ENCODE measurements around the gene CERS5. TPM values are rescaled to one million over a fixed set of nuclear protein-coding genes. Genes with fewer than 3 reads are reported as not detected.

Gene CERS5
- total and polyA plus RNA-seq, 2 donors: 30.7 to 130 TPM

GRCh38 chr12:50127546-50127945 lies 39.6 kb downstream of the CERS5 start:
- Histone ChIP-seq H3K36me3 (ENCODE audit: control insufficient read depth in 2 of 2, insufficient read depth in 2 of 2, low read length in 1 of 2) (peaks cover 40 to 65% of the 10 kb centered on the region in 2 donors), H3K27ac (ENCODE audit: low read depth in 1 of 2, low read length in 1 of 2) (no peak overlapping the region), H3K4me3 (ENCODE audit: low read length in 2 of 2) (no peak overlapping the region), H3K9me3 (ENCODE audit: control insufficient read depth in 2 of 2, insufficient read depth in 1 of 2, low read length in 1 of 2) (no peaks in the 10 kb centered on the region), H3K4me1 (ENCODE audit: control insufficient read depth in 2 of 2, insufficient read depth in 2 of 2, low read length in 2 of 2) (peaks cover 3 to 8% of the 10 kb centered on the region in 2 donors), H3K27me3 (ENCODE audit: control insufficient read depth in 2 of 2, insufficient read depth in 1 of 2, low read length in 1 of 2) (no peaks in the 10 kb centered on the region)
- 97% methylated on average over 2 of the region's 2 CpGs for WGBS
- no peak for DNase-seq (ENCODE audit: low read depth in 6 of 9, low spot score in 9 of 9)

GRCh38 chr12:50123203-50123602 lies 44.0 kb downstream of the CERS5 start:
- Histone ChIP-seq H3K27ac (ENCODE audit: low read depth in 1 of 2, low read length in 1 of 2) (no peak overlapping the region), H3K4me1 (ENCODE audit: control insufficient read depth in 2 of 2, insufficient read depth in 2 of 2, low read length in 2 of 2) (peaks cover 3 to 8% of the 10 kb centered on the region in 2 donors), H3K9me3 (ENCODE audit: control insufficient read depth in 2 of 2, insufficient read depth in 1 of 2, low read length in 1 of 2) (no peaks in the 10 kb centered on the region), H3K36me3 (ENCODE audit: control insufficient read depth in 2 of 2, insufficient read depth in 2 of 2, low read length in 1 of 2) (peaks cover 49 to 60% of the 10 kb centered on the region in 2 donors), H3K27me3 (ENCODE audit: control insufficient read depth in 2 of 2, insufficient read depth in 1 of 2, low read length in 1 of 2) (no peaks in the 10 kb centered on the region), H3K4me3 (ENCODE audit: low read length in 2 of 2) (no peak overlapping the region)
- WGBS: 90% methylated on average over 2 of the region's 2 CpGs
- DNase-seq (ENCODE audit: low read depth in 6 of 9, low spot score in 9 of 9): no peak

GRCh38 chr12:50121641-50122040 lies 45.5 kb downstream of the CERS5 start:
- peaks cover 3 to 8% of the 10 kb centered on the region in 2 donors for H3K4me1 ChIP-seq (ENCODE audit: control insufficient read depth in 2 of 2, insufficient read depth in 2 of 2, low read length in 2 of 2)
- over 99% methylated on average over 5 of the region's 5 CpGs for WGBS
- no peak overlapping the region for H3K4me3 ChIP-seq (ENCODE audit: low read length in 2 of 2)
- no peaks in the 10 kb centered on the region for H3K27me3 ChIP-seq (ENCODE audit: control insufficient read depth in 2 of 2, insufficient read depth in 1 of 2, low read length in 1 of 2)
- no peaks in the 10 kb centered on the region for H3K9me3 ChIP-seq (ENCODE audit: control insufficient read depth in 2 of 2, insufficient read depth in 1 of 2, low read length in 1 of 2)
- H3K27ac ChIP-seq (ENCODE audit: low read depth in 1 of 2, low read length in 1 of 2): no peak overlapping the region
- no peak for DNase-seq (ENCODE audit: low read depth in 6 of 9, low spot score in 9 of 9)
- peaks cover 42 to 51% of the 10 kb centered on the region in 2 donors for H3K36me3 ChIP-seq (ENCODE audit: control insufficient read depth in 2 of 2, insufficient read depth in 2 of 2, low read length in 1 of 2)

GRCh38 chr12:50120953-50121352 lies 46.2 kb downstream of the CERS5 start:
- Histone ChIP-seq H3K9me3 (ENCODE audit: control insufficient read depth in 2 of 2, insufficient read depth in 1 of 2, low read length in 1 of 2) (no peaks in the 10 kb centered on the region), H3K27ac (ENCODE audit: low read depth in 1 of 2, low read length in 1 of 2) (no peak overlapping the region), H3K27me3 (ENCODE audit: control insufficient read depth in 2 of 2, insufficient read depth in 1 of 2, low read length in 1 of 2) (no peaks in the 10 kb centered on the region), H3K36me3 (ENCODE audit: control insufficient read depth in 2 of 2, insufficient read depth in 2 of 2, low read length in 1 of 2) (peaks cover 42 to 53% of the 10 kb centered on the region in 2 donors), H3K4me1 (ENCODE audit: control insufficient read depth in 2 of 2, insufficient read depth in 2 of 2, low read length in 2 of 2) (peaks cover 3 to 8% of the 10 kb centered on the region in 2 donors), H3K4me3 (ENCODE audit: low read length in 2 of 2) (no peak overlapping the region)
- WGBS: 99% methylated on average over 3 of the region's 3 CpGs
- DNase-seq (ENCODE audit: low read depth in 6 of 9, low spot score in 9 of 9): no peak

GRCh38 chr12:50120521-50120920 lies 46.6 kb downstream of the CERS5 start:
- no peaks in the 10 kb centered on the region for H3K27me3 ChIP-seq (ENCODE audit: control insufficient read depth in 2 of 2, insufficient read depth in 1 of 2, low read length in 1 of 2)
- peaks cover 3 to 8% of the 10 kb centered on the region in 2 donors for H3K4me1 ChIP-seq (ENCODE audit: control insufficient read depth in 2 of 2, insufficient read depth in 2 of 2, low read length in 2 of 2)
- no peak overlapping the region for H3K4me3 ChIP-seq (ENCODE audit: low read length in 2 of 2)
- H3K27ac ChIP-seq (ENCODE audit: low read depth in 1 of 2, low read length in 1 of 2): no peak overlapping the region
- no peak for DNase-seq (ENCODE audit: low read depth in 6 of 9, low spot score in 9 of 9)
- 98% methylated on average over 3 of the region's 3 CpGs for WGBS
- peaks cover 44 to 53% of the 10 kb centered on the region in 2 donors for H3K36me3 ChIP-seq (ENCODE audit: control insufficient read depth in 2 of 2, insufficient read depth in 2 of 2, low read length in 1 of 2)
- H3K9me3 ChIP-seq (ENCODE audit: control insufficient read depth in 2 of 2, insufficient read depth in 1 of 2, low read length in 1 of 2): no peaks in the 10 kb centered on the region

- WGBS: 100% methylated on average over 2 of the region's 2 CpGs
- Histone ChIP-seq H3K27me3 (ENCODE audit: control insufficient read depth in 2 of 2, insufficient read depth in 1 of 2, low read length in 1 of 2) (no peaks in the 10 kb centered on the region), H3K27ac (ENCODE audit: low read depth in 1 of 2, low read length in 1 of 2) (no peak overlapping the region), H3K4me1 (ENCODE audit: control insufficient read depth in 2 of 2, insufficient read depth in 2 of 2, low read length in 2 of 2) (no peaks in the 10 kb centered on the region), H3K4me3 (ENCODE audit: low read length in 2 of 2) (no peak overlapping the region), H3K9me3 (ENCODE audit: control insufficient read depth in 2 of 2, insufficient read depth in 1 of 2, low read length in 1 of 2) (no peaks in the 10 kb centered on the region), H3K36me3 (ENCODE audit: control insufficient read depth in 2 of 2, insufficient read depth in 2 of 2, low read length in 1 of 2) (peaks cover 46 to 52% of the 10 kb centered on the region in 2 donors)
- DNase-seq (ENCODE audit: low read depth in 6 of 9, low spot score in 9 of 9): no peak
Measured at GRCh38 chr12:50119387-50119786, 47.8 kb downstream of the CERS5 start.

GRCh38 chr12:50117057-50117622 lies 50.0 kb downstream of the CERS5 start:
- 99% methylated on average over 6 of the region's 6 CpGs for WGBS
- no peak overlapping the region for H3K4me3 ChIP-seq (ENCODE audit: low read length in 2 of 2)
- peaks cover 4 to 12% of the 10 kb centered on the region in 2 donors for H3K4me1 ChIP-seq (ENCODE audit: control insufficient read depth in 2 of 2, insufficient read depth in 2 of 2, low read length in 2 of 2)
- no peaks in the 10 kb centered on the region for H3K27me3 ChIP-seq (ENCODE audit: control insufficient read depth in 2 of 2, insufficient read depth in 1 of 2, low read length in 1 of 2)
- DNase-seq (ENCODE audit: low read depth in 6 of 9, low spot score in 9 of 9): no peak
- H3K9me3 ChIP-seq (ENCODE audit: control insufficient read depth in 2 of 2, insufficient read depth in 1 of 2, low read length in 1 of 2): no peaks in the 10 kb centered on the region
- H3K36me3 ChIP-seq (ENCODE audit: control insufficient read depth in 2 of 2, insufficient read depth in 2 of 2, low read length in 1 of 2): peaks cover 32 to 33% of the 10 kb centered on the region in 2 donors
- H3K27ac ChIP-seq (ENCODE audit: low read depth in 1 of 2, low read length in 1 of 2): no peak overlapping the region

- no peaks in the 10 kb centered on the region for H3K9me3 ChIP-seq (ENCODE audit: control insufficient read depth in 2 of 2, insufficient read depth in 1 of 2, low read length in 1 of 2)
- peak overlapping the region; percentile 83 to 96 for H3K27ac ChIP-seq (ENCODE audit: low read depth in 1 of 2, low read length in 1 of 2)
- peaks cover 4 to 7% of the 10 kb centered on the region in 2 donors for H3K36me3 ChIP-seq (ENCODE audit: control insufficient read depth in 2 of 2, insufficient read depth in 2 of 2, low read length in 1 of 2)
- H3K4me3 ChIP-seq (ENCODE audit: low read length in 2 of 2): peak overlapping the region; percentile 55 to 66
- peak in 4 of 9 donors; percentile 18 to 53 (median 28) for DNase-seq (ENCODE audit: low read depth in 6 of 9, low spot score in 9 of 9)
- H3K27me3 ChIP-seq (ENCODE audit: control insufficient read depth in 2 of 2, insufficient read depth in 1 of 2, low read length in 1 of 2): no peaks in the 10 kb centered on the region
- WGBS: 26% methylated on average over 26 of the region's 26 CpGs
- H3K4me1 ChIP-seq (ENCODE audit: control insufficient read depth in 2 of 2, insufficient read depth in 2 of 2, low read length in 2 of 2): peaks cover 4 to 35% of the 10 kb centered on the region in 2 donors
Measured at GRCh38 chr12:50112456-50113218, 54.5 kb downstream of the CERS5 start.

GRCh38 chr12:50111693-50112455 lies 55.3 kb downstream of the CERS5 start, which contains the start of gene COX14:
COX14 (plus strand) TSS chr12:50112236; CDS start chr12:50120044, 7,808 bp downstream.
- H3K27me3 ChIP-seq (ENCODE audit: control insufficient read depth in 2 of 2, insufficient read depth in 1 of 2, low read length in 1 of 2): no peaks in the 10 kb centered on the region
- peak; percentile 98 to 99 (median 99) for DNase-seq (ENCODE audit: low read depth in 6 of 9, low spot score in 9 of 9)
- H3K4me1 ChIP-seq (ENCODE audit: control insufficient read depth in 2 of 2, insufficient read depth in 2 of 2, low read length in 2 of 2): peaks cover 4 to 35% of the 10 kb centered on the region in 2 donors
- peak within 1 kb of the TSS; percentile 55 to 66 for H3K4me3 ChIP-seq (ENCODE audit: low read length in 2 of 2)
- no peaks in the 10 kb centered on the region for H3K9me3 ChIP-seq (ENCODE audit: control insufficient read depth in 2 of 2, insufficient read depth in 1 of 2, low read length in 1 of 2)
- WGBS: under 1% methylated on average over 59 of the region's 59 CpGs
- peaks cover 4% of the 10 kb centered on the region in 2 donors for H3K36me3 ChIP-seq (ENCODE audit: control insufficient read depth in 2 of 2, insufficient read depth in 2 of 2, low read length in 1 of 2)
- peak within 1 kb of the TSS; percentile 83 to 96 for H3K27ac ChIP-seq (ENCODE audit: low read depth in 1 of 2, low read length in 1 of 2)

Data from thymus (tissue), 11 donors.